ENCODE data around the gene GET4.

DNA sequence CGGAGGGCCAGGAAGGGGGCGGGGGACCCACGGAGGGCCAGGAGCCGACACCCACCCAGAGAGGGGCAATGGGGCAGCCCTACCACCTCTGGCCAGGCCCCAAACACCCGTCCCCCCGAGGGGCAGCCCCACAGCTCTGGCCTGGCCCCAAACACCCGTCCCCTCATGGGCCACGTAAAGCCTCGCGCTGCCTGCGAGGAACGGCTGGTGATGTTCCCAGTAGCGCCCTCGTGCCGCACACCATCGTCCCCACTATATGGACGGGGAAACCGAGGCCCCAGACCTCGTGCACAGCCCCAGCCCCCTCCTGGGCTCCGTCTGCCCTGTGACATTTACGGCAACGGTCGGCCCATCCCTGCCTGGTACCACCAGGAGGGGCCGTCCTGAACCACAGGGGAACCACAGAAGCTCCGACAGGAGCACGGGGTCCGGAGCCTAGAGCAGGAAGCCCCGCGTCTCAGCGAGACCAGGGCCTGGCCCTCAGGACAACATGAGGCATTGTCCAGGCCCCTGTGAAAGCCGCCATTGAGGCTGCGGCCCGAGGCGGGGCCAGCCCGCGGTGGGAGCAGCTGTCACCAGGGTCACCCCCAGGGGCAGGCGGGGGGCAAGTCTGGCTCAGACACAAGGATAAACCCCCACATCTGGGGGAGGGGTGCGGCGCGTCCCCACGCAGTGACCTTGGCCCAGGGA, 35.6 kb downstream of the GET4 start:
- TF ChIP-seq POLR2A (IDR thresholded peaks at IDR 0.05), result no peak
- TF ChIP-seq, protein P1, sequence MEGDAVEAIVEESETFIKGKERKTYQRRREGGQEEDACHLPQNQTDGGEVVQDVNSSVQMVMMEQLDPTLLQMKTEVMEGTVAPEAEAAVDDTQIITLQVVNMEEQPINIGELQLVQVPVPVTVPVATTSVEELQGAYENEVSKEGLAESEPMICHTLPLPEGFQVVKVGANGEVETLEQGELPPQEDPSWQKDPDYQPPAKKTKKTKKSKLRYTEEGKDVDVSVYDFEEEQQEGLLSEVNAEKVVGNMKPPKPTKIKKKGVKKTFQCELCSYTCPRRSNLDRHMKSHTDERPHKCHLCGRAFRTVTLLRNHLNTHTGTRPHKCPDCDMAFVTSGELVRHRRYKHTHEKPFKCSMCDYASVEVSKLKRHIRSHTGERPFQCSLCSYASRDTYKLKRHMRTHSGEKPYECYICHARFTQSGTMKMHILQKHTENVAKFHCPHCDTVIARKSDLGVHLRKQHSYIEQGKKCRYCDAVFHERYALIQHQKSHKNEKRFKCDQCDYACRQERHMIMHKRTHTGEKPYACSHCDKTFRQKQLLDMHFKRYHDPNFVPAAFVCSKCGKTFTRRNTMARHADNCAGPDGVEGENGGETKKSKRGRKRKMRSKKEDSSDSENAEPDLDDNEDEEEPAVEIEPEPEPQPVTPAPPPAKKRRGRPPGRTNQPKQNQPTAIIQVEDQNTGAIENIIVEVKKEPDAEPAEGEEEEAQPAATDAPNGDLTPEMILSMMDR (IDR thresholded peaks at IDR 0.05), result no peak

Data from lower leg skin (tissue), 3 donors.